ENCODE results near the gene DUSP5. TPM values are rescaled to one million over a fixed set of nuclear protein-coding genes. Genes with fewer than 3 reads are reported as not detected.

Gene DUSP5
- total RNA-seq, 1 donor = 10.1 TPM

GRCh38 chr10:110487411-110488331, 10.0 kb upstream of the DUSP5 start:
- Histone ChIP-seq H3K27ac (ENCODE audit: low read depth, low read length) (peak overlapping the region; percentile 51), H3K4me1 (ENCODE audit: insufficient read depth, low read length) (peaks cover 44% of the 10 kb centered on the region), H3K4me2 (ENCODE audit: insufficient read depth, low read length) (peak overlapping the region; percentile 38), H3K79me2 (ENCODE audit: insufficient read depth, low read length) (no peaks in the 10 kb centered on the region), H3K36me3 (ENCODE audit: insufficient read depth, low read length) (no peaks in the 10 kb centered on the region), H3K4me3 (ENCODE audit: insufficient read depth, low read length) (no peak overlapping the region), H4K20me1 (ENCODE audit: insufficient read depth, low read length) (no peaks in the 10 kb centered on the region), H2AFZ (ENCODE audit: low read length) (no peak overlapping the region), H3K27me3 (ENCODE audit: insufficient read depth, low read length) (no peaks in the 10 kb centered on the region), H3K9me3 (ENCODE audit: low read depth, low read length) (no peaks in the 10 kb centered on the region)
- no peak for TF ChIP-seq CTCF (IDR thresholded peaks at IDR 0.05; ENCODE audit: extremely low read depth, low read depth, low read length)
- DNase-seq (ENCODE audit: insufficient read length, low spot score, missing footprints) = peak; percentile 85

- H3K4me2 ChIP-seq (ENCODE audit: insufficient read depth, low read length) = no peak overlapping the region
- H3K79me2 ChIP-seq (ENCODE audit: insufficient read depth, low read length) = peaks cover 4% of the 10 kb centered on the region
- no peak overlapping the region for H2AFZ ChIP-seq (ENCODE audit: low read length)
- H3K27ac ChIP-seq (ENCODE audit: low read depth, low read length) = peak overlapping the region; percentile 51
- no peak for DNase-seq (ENCODE audit: insufficient read length, low spot score, missing footprints)
- TF ChIP-seq CTCF (IDR thresholded peaks at IDR 0.05; ENCODE audit: extremely low read depth, low read depth, low read length) = no peak
- H3K27me3 ChIP-seq (ENCODE audit: insufficient read depth, low read length) = no peaks in the 10 kb centered on the region
- H4K20me1 ChIP-seq (ENCODE audit: insufficient read depth, low read length) = no peaks in the 10 kb centered on the region
- no peak overlapping the region for H3K4me3 ChIP-seq (ENCODE audit: insufficient read depth, low read length)
- peaks cover 44% of the 10 kb centered on the region for H3K4me1 ChIP-seq (ENCODE audit: insufficient read depth, low read length)
- H3K9me3 ChIP-seq (ENCODE audit: low read depth, low read length) = no peaks in the 10 kb centered on the region
- no peaks in the 10 kb centered on the region for H3K36me3 ChIP-seq (ENCODE audit: insufficient read depth, low read length)
Observed at GRCh38 chr10:110488332-110488681, 9.4 kb upstream of the DUSP5 start.

GRCh38 chr10:110488940-110489339, 8.8 kb upstream of the DUSP5 start:
- DNase-seq (ENCODE audit: insufficient read length, low spot score, missing footprints) = no peak
- Histone ChIP-seq H4K20me1 (ENCODE audit: insufficient read depth, low read length) (no peaks in the 10 kb centered on the region), H3K4me3 (ENCODE audit: insufficient read depth, low read length) (no peak overlapping the region), H2AFZ (ENCODE audit: low read length) (no peak overlapping the region), H3K27me3 (ENCODE audit: insufficient read depth, low read length) (no peaks in the 10 kb centered on the region), H3K27ac (ENCODE audit: low read depth, low read length) (no peak overlapping the region), H3K4me2 (ENCODE audit: insufficient read depth, low read length) (no peak overlapping the region), H3K9me3 (ENCODE audit: low read depth, low read length) (no peaks in the 10 kb centered on the region), H3K36me3 (ENCODE audit: insufficient read depth, low read length) (no peaks in the 10 kb centered on the region), H3K4me1 (ENCODE audit: insufficient read depth, low read length) (peaks cover 46% of the 10 kb centered on the region), H3K79me2 (ENCODE audit: insufficient read depth, low read length) (peaks cover 8% of the 10 kb centered on the region)
- no peak for TF ChIP-seq CTCF (IDR thresholded peaks at IDR 0.05; ENCODE audit: extremely low read depth, low read depth, low read length)

- Histone ChIP-seq H4K20me1 (ENCODE audit: insufficient read depth, low read length) (peaks cover 4% of the 10 kb centered on the region), H3K27ac (ENCODE audit: low read depth, low read length) (no peak overlapping the region), H3K9me3 (ENCODE audit: low read depth, low read length) (no peaks in the 10 kb centered on the region), H3K4me2 (ENCODE audit: insufficient read depth, low read length) (no peak overlapping the region), H3K4me3 (ENCODE audit: insufficient read depth, low read length) (no peak overlapping the region), H2AFZ (ENCODE audit: low read length) (no peak overlapping the region), H3K79me2 (ENCODE audit: insufficient read depth, low read length) (peaks cover 21% of the 10 kb centered on the region), H3K4me1 (ENCODE audit: insufficient read depth, low read length) (peaks cover 54% of the 10 kb centered on the region), H3K27me3 (ENCODE audit: insufficient read depth, low read length) (no peaks in the 10 kb centered on the region), H3K36me3 (ENCODE audit: insufficient read depth, low read length) (no peaks in the 10 kb centered on the region)
- TF ChIP-seq CTCF (IDR thresholded peaks at IDR 0.05; ENCODE audit: extremely low read depth, low read depth, low read length) = no peak
- DNase-seq (ENCODE audit: insufficient read length, low spot score, missing footprints) = no peak
Observed at GRCh38 chr10:110490640-110491039, 7.1 kb upstream of the DUSP5 start.

Data from osteoblast (primary cell).